OCI-LY7 (cell line): ENCODE data around the gene JAM3. TPM values are rescaled to one million over a fixed set of nuclear protein-coding genes. Genes with fewer than 3 reads are reported as not detected.

Experiments
- BruUV-seq: library from RNA; stranded (reverse); fragments of 400-500 nt; replicated peaks from 2 replicates; lab custom pipeline; 2021; lab: Mats Ljungman, UMichigan
- CTCF ChIA-PET: fragments of 300-600 bp; sonication (Branson Sonifier 250); formaldehyde crosslinking; loops from one replicate; lab custom pipeline; 2022; ENCODE audit warnings: antibody characterized with exemption; ENCODE audit not compliant: unreplicated experiment; lab: Charles Lee
- POLR2A ChIA-PET: fragments of 300-600 bp; sonication (Branson Sonifier 250); formaldehyde crosslinking; loops from one replicate; lab custom pipeline; 2022; ENCODE audit warnings: antibody characterized with exemption; lab: Charles Lee
- DNase-seq: peaks from one replicate; pipeline ENCODE4 v3.0.0-alpha.2; 2015; ENCODE audit warnings: low spot score
- H2AFZ ChIP-seq: fragments of 200-600 bp; sonication (generic), shearing (Covaris generic); 2 replicates; pipeline ENCODE4 v1.6.1; 2014; ENCODE audit warnings: mild to moderate bottlenecking, antibody characterized with exemption, low read length, moderate library complexity
- H3K27ac ChIP-seq: fragments of 200-600 bp; sonication (generic); 2 replicates; pipeline ENCODE4 v1.5.1; 2014; ENCODE audit warnings: mixed run types, low read depth, mild to moderate bottlenecking, moderate library complexity, low read length, inconsistent platforms; ENCODE audit not compliant: poor library complexity, severe bottlenecking
- H3K36me3 ChIP-seq: fragments of 200-600 bp; sonication (generic); 2 replicates; pipeline ENCODE4 v1.6.1; 2014; ENCODE audit warnings: mild to moderate bottlenecking, antibody characterized with exemption, low read length, moderate library complexity, mixed read lengths; ENCODE audit not compliant: insufficient read depth
- H3K4me1 ChIP-seq: fragments of 200-600 bp; sonication (generic); 2 replicates; pipeline ENCODE4 v1.5.1; 2014; ENCODE audit warnings: mild to moderate bottlenecking, low read length; ENCODE audit not compliant: insufficient read depth, poor library complexity, severe bottlenecking
- H3K4me2 ChIP-seq: fragments of 200-600 bp; sonication (generic); 2 replicates; pipeline ENCODE4 v1.6.1; 2014; ENCODE audit warnings: mild to moderate bottlenecking, low read length
- H3K4me3 ChIP-seq: fragments of 200-600 bp; sonication (generic); 2 replicates; pipeline ENCODE4 v1.5.1; 2014; ENCODE audit warnings: mild to moderate bottlenecking, low read depth, low read length; ENCODE audit not compliant: poor library complexity, severe bottlenecking
- H3K79me2 ChIP-seq: fragments of 200-600 bp; sonication (generic); 2 replicates; pipeline ENCODE4 v1.6.1; 2016; ENCODE audit warnings: low read depth, mild to moderate bottlenecking, low read length, moderate library complexity, mixed read lengths; ENCODE audit not compliant: insufficient read depth
- H3K9me2 ChIP-seq: fragments of 200-600 bp; sonication (generic); 2 replicates; pipeline ENCODE4 v1.6.1; 2016; ENCODE audit warnings: mild to moderate bottlenecking, low read length, mixed read lengths; ENCODE audit not compliant: insufficient read depth
- H3K9me3 ChIP-seq: fragments of 200-600 bp; sonication (generic); 2 replicates; pipeline ENCODE4 v1.6.1; 2014; ENCODE audit warnings: mild to moderate bottlenecking, mixed run types, low read length, mixed read lengths
- H4K20me1 ChIP-seq: fragments of 200-600 bp; sonication (generic); 2 replicates; pipeline ENCODE4 v1.6.1; 2014; ENCODE audit warnings: mild to moderate bottlenecking, antibody characterized with exemption, low read length, moderate library complexity, mixed read lengths; ENCODE audit not compliant: insufficient read depth
- EZH2phosphoT487 ChIP-seq: fragments of 200-600 bp; sonication (generic); IDR thresholded peaks from 2 replicates; pipeline ENCODE4 v1.6.1; 2018; ENCODE audit warnings: low read depth, borderline replicate concordance, mild to moderate bottlenecking, mixed run types, antibody characterized with exemption, low read length, moderate library complexity, mixed read lengths
- intact Hi-C: fragments of 100-400 bp; cut with micrococcal nuclease; formaldehyde crosslinking; loops from one replicate; pipeline ENCODE4 v1.10.0; 2022; ENCODE audit not compliant: unreplicated experiment
- total RNA-seq, 2 experiments: library from RNA; depleted of rRNA in 1 of 2; stranded (reverse); fragments of >200 nt in 1 of 2; shearing (Covaris generic) in 1 of 2; gene quantifications; 2 replicates each; pipeline ENCODE4 v1.2.3, GENCODE V29; 2014 to 2022
- TF ChIP-seq, protein P1 (sequence below): fragments of 200-600 bp; sonication (generic); conservative IDR thresholded peaks from 2 replicates; pipeline ENCODE4 v1.5.1; 2014; ENCODE audit warnings: mild to moderate bottlenecking, antibody characterized with exemption, low read length, moderate library complexity, mixed read lengths

JAM3 gene
- total RNA-seq, 2 experiments from 2014 or later, result not detected

DNA sequence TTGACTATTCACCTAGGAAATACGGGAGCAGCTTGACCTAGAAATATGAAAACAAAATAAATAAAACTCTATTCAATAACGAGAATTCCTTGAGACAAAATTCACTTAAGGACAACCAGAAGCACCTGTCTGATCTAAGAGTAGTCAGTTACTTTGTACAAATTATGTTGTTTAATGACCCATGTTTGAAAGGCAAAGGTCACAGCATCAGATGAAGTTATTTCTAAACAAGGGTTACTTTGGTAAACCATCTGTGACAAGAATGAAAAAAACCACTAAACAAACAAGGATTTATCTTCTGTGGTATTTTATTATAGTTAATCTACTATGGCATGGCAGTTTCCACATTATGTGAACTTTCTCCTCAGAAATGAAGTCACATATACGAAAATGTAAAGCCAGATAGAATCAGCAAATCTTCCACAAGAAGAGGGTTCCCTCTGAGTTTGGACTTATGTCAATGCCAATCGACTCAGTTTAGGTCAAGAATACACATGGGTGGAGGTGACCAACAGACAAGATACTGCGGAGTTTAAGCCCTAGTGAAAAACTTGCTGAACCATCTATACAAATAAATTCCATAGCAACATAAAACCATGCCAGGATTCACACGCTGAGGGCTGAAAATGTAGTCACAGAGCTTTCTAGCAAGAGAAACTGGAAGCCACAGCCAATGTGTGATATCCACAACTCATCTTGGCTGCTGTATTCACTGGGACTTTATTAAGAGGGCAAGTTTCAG lies 101.5 kb downstream of the JAM3 start:
- BruUV-seq, result no TSS peak
- Histone ChIP-seq H2AFZ (no peak overlapping the region), H3K27ac (no peak overlapping the region), H3K36me3 (peaks cover 86% of the 10 kb centered on the region), H3K4me1 (no peaks in the 10 kb centered on the region), H3K9me2 (no peaks in the 10 kb centered on the region), H3K4me3 (no peak overlapping the region), H4K20me1 (no peaks in the 10 kb centered on the region), H3K79me2 (no peaks in the 10 kb centered on the region), H3K9me3 (no peaks in the 10 kb centered on the region), H3K4me2 (no peak overlapping the region)
- no peak for DNase-seq
- TF ChIP-seq, protein P1, sequence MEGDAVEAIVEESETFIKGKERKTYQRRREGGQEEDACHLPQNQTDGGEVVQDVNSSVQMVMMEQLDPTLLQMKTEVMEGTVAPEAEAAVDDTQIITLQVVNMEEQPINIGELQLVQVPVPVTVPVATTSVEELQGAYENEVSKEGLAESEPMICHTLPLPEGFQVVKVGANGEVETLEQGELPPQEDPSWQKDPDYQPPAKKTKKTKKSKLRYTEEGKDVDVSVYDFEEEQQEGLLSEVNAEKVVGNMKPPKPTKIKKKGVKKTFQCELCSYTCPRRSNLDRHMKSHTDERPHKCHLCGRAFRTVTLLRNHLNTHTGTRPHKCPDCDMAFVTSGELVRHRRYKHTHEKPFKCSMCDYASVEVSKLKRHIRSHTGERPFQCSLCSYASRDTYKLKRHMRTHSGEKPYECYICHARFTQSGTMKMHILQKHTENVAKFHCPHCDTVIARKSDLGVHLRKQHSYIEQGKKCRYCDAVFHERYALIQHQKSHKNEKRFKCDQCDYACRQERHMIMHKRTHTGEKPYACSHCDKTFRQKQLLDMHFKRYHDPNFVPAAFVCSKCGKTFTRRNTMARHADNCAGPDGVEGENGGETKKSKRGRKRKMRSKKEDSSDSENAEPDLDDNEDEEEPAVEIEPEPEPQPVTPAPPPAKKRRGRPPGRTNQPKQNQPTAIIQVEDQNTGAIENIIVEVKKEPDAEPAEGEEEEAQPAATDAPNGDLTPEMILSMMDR, result no peak
- TF ChIP-seq EZH2phosphoT487, result no peak
- ChIA-PET POLR2A (no interaction called here), CTCF (no interaction called here)
- intact Hi-C loops, result no loop called here

GRCh38 chr11:134170919-134171281 lies 102.0 kb downstream of the JAM3 start:
- CTCF ChIA-PET, result no interaction called here
- TF ChIP-seq, protein P1, result no peak
- no peak for TF ChIP-seq EZH2phosphoT487
- no peaks in the 10 kb centered on the region for H3K4me1 ChIP-seq
- H3K27ac ChIP-seq, result no peak overlapping the region
- BruUV-seq, result no TSS peak
- no peak overlapping the region for H3K4me2 ChIP-seq
- no peak overlapping the region for H2AFZ ChIP-seq
- POLR2A ChIA-PET, result no interaction called here
- no peaks in the 10 kb centered on the region for H3K9me3 ChIP-seq
- no peak overlapping the region for H3K4me3 ChIP-seq
- H3K36me3 ChIP-seq, result peaks cover 87% of the 10 kb centered on the region
- DNase-seq, result no peak
- H3K9me2 ChIP-seq, result no peaks in the 10 kb centered on the region
- H4K20me1 ChIP-seq, result no peaks in the 10 kb centered on the region
- intact Hi-C loops, result no loop called here
- no peaks in the 10 kb centered on the region for H3K79me2 ChIP-seq

GRCh38 chr11:134171951-134172350 lies 103.1 kb downstream of the JAM3 start:
- CTCF ChIA-PET, result no interaction called here
- H3K4me3 ChIP-seq, result no peak overlapping the region

More at GRCh38 chr11:134171951-134172350, 103.1 kb downstream of the JAM3 start:
- no peak for TF ChIP-seq EZH2phosphoT487
- TF ChIP-seq, protein P1, result no peak
- no peaks in the 10 kb centered on the region for H3K9me2 ChIP-seq
- no peak overlapping the region for H3K27ac ChIP-seq
- no peak for DNase-seq
- H3K4me1 ChIP-seq, result no peaks in the 10 kb centered on the region
- H3K4me2 ChIP-seq, result no peak overlapping the region
- BruUV-seq, result no TSS peak
- POLR2A ChIA-PET, result no interaction called here
- H3K36me3 ChIP-seq, result peaks cover 98% of the 10 kb centered on the region
- H3K9me3 ChIP-seq, result no peaks in the 10 kb centered on the region
- no peak overlapping the region for H2AFZ ChIP-seq
- intact Hi-C loops, result no loop called here
- no peaks in the 10 kb centered on the region for H4K20me1 ChIP-seq
- H3K79me2 ChIP-seq, result no peaks in the 10 kb centered on the region
